HL-60/S4 treated with phorbol 12-myristate 13-acetate at 8.2 ng/mL for 4 days and 3 days (cell line): ENCODE measurements around the gene RUNX2.
"Not testable (repeated sequence)": the region's sequence is repeated elsewhere in the genome, so short reads cannot be mapped to it uniquely, and the experiment has no call there.

ENCODE experiments used
- in situ Hi-C: fragments of 300-500 bp; cut with MboI; formaldehyde crosslinking; loops from 2 replicates; pipeline ENCODE4 v1.15.0; 2022; ENCODE audit warnings: low sequenced_read_pairs

Gene RUNX2

GRCh38 chr6:45543298-45544235, 215.4 kb downstream of the RUNX2 start:
- in situ Hi-C loops, result no loop called here

DNA sequence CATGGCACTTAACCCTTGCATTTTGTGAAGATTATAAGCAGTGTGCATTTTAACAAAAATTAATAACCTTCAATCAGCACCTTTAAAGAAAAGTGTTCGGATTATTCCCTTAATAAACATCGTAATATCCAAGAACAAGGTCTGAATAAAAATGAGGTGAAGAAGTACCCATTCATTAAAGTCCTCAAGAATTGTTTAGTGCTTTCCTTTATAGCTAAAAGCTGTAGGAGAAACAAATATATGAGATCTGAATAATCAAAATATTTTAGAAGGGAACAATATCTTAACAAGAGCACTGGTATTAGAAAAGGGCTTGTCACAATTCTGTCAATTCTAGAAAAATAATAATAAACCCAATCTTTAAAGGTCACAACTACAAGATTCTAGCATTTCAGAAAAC, 217.3 kb downstream of the RUNX2 start:
- in situ Hi-C loops, result no loop called here

DNA sequence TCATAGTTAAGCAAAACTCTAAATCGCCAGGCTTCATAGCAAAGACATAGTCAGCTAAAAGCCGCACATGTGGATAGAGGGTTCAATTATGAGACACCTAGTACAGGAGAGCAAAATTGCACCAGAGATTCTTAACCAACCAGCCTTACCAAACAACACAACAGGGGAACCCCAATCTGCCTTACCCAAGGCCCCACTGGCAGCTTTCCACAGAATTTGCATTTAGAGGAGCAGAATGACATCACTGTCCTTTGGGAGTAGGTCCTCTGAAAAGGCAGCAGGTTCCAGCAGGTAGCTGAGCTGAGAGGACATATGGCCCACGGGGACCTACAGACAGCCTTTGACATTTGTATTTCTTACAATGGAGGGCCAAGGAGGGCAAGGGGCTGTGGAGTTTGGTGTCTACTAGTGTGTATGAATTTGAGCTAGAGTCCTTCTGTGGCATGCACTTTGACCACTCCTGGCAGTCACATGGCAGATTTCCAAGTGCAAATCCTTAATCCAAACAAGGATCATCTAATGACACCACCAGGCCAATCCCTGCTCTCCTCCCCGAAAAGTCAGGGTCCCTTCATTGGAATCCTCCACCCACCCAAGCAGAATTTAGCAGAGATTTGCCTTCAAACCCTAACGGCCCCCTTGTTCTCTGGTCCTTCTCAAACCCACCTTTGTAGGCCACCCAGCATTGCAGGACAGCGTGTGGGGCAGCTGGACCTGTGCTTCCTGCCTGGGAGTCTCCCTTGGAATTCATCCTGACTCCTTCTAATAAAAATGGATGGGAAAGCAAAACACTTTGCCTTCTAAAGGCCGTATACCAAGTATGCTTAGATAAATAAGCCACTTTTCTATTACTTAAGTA, 220.8 kb downstream of the RUNX2 start:
- in situ Hi-C loops, result no loop called here

DNA sequence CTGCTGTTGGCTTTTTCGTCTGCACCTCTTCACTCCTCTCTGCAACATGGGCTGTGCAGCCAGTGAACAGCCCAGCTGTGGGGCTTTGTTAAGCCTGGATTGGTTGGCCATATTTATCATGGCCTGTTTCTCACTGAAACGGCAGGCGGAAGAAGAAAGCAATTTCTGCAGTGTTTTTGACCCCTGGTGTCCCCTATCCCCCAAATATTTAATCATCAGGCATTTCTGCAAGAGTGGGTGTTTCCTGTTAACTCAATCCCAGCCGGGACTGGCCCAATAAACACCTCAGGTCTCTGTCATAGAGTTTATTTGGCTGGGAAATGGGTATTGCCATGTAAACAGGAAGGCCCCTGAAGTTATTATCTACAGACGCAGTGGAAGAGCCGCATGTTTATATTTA, 224.4 kb downstream of the RUNX2 start:
- in situ Hi-C loops, result no loop called here

- in situ Hi-C loops, result no loop called here
Observed at GRCh38 chr6:45553730-45554344, 225.7 kb downstream of the RUNX2 start.

DNA sequence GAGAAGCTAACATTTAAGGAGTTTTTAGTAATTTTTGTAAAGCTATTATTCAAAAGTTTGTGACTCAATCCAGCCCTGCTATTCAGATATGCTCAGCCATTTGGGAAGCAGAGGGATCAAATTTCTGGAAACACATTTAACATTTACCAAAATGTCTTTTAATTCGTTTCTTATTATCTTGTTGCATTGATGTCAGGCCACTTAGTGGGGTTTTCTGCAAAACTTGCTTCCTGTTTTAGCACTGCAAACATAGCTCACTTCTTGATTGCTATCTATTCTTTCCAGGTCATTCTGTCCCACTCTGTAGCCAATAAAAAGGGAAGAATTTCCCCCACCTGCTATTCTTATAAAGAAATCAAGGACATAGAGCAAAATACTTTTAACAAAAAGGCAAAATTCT, 226.5 kb downstream of the RUNX2 start:
- in situ Hi-C loops, result no loop called here

- in situ Hi-C loops, result no loop called here
Observed at GRCh38 chr6:45555981-45556771, 228.0 kb downstream of the RUNX2 start.

DNA sequence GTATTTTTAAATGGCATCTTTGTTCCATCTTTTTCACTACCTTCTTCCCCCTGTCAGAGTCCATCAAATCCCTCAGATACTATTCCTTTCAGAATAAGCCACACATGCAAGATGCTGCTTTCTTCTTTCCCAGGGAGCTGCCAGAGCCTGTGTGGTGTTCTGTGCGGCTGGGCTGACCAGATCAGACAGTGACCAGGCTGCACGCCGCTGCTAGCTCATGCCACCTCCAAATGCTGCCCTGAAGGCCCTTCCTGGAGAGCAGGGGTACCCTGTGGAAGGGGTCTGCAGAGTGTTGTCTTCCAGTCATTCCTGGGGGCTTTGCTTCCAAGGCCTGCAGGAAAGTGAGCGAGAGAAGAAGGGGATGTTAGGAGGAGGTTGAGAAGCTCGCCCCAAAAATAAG, 228.7 kb downstream of the RUNX2 start:
- in situ Hi-C loops, result no loop called here

- in situ Hi-C loops, result no loop called here
Observed at GRCh38 chr6:45557454-45557853, 229.3 kb downstream of the RUNX2 start.

- in situ Hi-C loops, result no loop called here
Observed at GRCh38 chr6:45558858-45559257, 230.7 kb downstream of the RUNX2 start.

DNA sequence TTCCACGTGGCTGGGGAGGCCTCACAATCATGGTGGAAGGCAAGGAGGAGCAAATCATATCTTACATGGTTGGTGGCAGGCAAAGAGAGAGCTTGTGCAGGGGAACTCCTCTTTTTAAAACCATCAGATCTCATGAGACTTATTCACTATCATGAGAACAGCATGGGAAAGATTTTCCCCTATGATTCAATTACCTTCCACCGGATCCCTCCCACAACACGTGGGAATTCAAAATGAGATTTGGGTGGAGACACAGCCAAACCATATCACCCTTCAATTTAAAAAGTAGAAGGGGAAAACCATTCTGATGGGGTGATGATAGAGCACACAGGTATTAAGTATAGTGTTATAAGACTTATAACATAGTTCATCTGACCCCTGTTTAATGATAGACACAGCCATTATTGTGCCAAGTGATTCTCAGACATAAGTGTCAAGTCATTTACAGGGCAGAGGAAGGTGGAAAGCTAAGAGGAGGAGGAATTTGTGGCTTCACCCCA, 232.2 kb downstream of the RUNX2 start:
- in situ Hi-C loops, result not testable (repeated sequence)

DNA sequence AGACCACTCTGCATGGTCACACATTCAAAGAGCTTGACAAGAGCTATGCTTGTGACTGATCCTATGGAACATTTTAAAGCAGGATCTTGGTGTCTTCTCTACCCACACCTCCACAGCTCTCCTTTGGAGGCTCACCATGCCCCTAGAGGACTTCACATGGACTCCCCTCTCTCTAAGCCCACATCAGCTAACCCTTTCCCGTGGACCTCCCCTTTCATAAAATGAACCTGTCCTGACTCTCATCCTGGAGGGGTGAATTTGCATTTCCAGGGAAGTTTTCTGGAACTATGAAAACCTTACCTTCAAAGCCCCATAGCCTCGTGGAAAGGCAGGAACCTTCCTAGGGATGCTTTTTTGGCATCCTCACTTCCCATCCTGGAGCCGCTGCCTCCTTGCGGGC, 234.0 kb downstream of the RUNX2 start:
- in situ Hi-C loops, result no loop called here

- in situ Hi-C loops, result no loop called here
Observed at GRCh38 chr6:45563041-45563440, 234.9 kb downstream of the RUNX2 start.

DNA sequence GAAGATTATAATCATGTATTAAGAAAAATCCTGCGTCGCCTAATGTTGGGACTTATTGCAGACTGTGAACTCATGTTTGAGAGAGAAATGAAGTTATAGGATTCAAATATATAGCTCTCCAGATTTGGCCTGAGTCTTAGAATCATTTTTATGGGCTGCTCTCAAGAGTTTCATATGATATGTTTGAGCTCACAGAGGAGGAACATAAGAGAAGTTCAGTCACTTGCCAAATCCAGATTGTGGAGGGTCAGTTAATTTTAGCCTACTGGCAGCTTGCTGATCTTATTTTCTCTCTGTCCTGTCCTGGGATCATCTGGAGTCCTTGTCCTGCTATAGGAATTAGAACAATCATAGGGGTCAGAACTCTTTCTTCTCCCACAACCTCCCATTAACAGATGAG, 235.7 kb downstream of the RUNX2 start:
- in situ Hi-C loops, result no loop called here

DNA sequence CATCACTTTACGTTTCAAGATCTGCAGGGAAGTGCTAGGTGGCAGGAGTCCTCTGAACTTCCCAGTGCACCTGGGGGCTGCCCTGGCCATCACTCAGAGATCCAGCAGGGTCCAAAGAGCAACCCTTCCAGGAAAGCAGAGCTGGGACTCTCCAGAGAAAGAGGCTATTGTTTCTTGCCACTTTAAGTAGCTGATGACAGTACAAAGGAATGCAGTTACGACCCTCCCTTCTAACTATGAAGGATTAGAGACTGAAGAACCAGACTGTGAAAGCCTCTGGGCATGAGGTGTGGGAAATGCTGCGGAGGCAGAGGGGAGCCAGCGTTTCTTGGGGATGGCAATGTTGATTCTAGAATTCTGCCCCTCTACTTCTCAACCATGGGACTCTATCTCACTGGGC, 238.8 kb downstream of the RUNX2 start:
- in situ Hi-C loops, result no loop called here

GRCh38 chr6:45567879-45568278, 239.7 kb downstream of the RUNX2 start:
- in situ Hi-C loops, result no loop called here

DNA sequence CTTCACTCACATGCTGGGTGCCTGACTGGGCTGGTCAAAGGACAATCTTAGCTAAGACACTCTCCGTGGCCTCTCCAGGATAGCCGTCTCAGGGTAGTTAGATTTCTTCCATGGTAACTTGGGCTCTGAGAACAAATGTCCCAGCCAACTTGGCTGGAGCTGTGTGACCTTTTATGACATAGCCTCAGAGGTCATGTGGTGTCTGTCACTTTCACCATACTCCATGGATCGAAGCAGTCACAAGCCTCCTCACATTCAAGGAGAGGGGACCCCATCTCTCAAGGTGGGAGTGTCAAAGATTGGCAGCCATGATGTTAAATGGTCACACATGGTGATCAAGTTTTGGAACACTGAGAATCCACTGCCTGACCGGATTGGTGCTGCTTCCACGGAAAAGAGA, 240.5 kb downstream of the RUNX2 start:
- in situ Hi-C loops, result no loop called here

DNA sequence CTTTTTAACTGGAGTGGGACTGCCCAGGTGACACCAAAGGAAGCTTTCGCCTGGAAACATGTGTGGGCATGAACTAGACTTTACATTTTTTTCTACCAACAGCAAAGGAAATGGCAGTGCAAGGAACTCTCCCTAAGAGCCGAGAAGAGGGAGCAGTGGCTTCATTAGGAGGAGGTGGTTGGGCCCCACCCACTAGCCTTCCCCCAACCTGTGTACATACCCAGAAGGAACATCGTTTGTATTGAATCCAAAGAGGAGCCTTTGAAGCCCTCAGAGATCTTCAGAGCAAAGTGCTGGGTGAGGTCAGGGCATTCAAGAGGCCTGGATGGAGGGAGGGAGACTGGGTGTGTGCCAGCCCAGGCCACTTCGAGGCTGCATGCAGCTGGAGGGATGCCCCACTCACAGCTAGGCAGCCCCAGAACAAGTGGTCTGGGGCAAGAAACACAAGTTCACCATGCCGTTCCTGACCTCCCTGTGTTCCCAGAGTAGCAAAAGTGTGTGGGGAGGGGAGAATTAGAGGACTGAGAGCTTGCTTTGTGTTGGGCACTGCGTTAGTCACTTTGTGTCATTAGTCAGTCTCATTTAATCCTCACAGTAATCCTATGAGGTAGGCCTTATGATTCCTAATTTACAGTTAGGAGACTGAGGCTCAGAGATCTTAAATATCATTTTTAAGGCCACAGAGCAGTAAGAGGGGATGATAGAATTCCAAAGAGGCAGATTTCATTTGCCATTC, 241.2 kb downstream of the RUNX2 start:
- in situ Hi-C loops, result no loop called here

GRCh38 chr6:45571159-45571558, 243.0 kb downstream of the RUNX2 start:
- in situ Hi-C loops, result no loop called here

GRCh38 chr6:45572833-45573232, 244.7 kb downstream of the RUNX2 start:
- in situ Hi-C loops, result no loop called here
